NCI-H2227 treated with DMSO at 0.1 percent for 48 hours (cell line): ENCODE results near the gene FOXJ3.

Experiments
- DNase-seq: peaks from one replicate; lab custom pipeline; 2025; lab: John Stamatoyannopoulos, UW

Gene FOXJ3

DNA sequence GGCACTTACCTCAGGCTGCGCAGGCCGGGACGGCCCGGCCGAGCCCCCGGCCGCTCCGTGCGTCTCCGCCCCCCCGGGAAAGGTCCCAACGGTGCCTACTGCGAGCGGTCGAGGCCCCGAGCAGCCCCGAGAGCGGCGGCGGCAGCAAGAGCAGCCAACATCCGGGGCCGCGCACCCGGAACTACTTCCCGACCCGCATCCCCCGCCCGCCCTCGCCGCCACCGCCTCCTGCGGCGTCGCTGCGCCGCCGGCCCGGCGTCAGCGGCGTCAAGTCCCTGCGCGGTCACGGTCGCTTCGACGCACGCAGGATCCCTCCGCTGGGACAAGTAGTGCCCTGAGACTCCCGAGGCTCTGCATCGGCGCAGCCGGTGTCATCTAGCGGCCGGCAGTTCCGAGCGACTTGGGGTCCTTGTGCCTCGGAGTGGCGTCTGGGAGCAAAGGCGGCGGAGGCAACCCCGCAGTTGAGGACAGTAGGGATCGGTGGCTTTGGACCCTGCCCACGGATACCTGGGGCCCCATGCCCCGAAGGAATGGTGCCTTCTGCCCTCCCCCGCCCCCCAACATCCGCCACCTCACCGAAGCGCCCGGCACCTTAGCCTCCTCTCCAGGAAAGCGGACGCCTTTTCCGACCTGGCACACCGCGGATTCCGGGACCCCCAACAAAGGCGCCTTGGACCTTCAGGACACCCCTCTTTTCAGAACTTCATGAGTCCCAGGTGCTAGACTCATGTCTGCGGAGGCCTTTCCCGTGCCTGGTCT is at the start of gene FOXJ3:
TSS of gene FOXJ3 (minus strand) at position 186 of the 759 bp plus-strand sequence. CDS start 24,142 bp downstream, outside the sequence.
- peak; percentile 85 for DNase-seq

DNA sequence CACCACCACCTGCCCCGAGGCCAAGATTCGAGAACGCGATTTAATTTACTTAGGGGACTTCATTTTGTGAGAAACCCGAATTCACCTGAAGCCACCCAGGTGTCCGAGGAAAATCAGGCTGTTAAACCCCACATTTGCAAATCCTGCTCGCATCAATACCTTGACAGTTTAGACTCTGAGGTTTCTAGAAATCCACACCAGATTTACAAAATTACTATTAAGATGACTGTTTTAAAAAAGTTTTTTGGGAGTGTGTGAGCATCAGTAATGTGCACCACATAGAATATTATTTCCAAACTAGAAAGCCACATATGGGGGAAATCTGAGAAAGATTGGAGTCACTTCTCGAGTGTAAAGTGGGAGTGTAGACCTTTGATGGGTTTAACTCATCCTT is 46.2 kb upstream of the FOXJ3 start:
- DNase-seq: no peak

DNA sequence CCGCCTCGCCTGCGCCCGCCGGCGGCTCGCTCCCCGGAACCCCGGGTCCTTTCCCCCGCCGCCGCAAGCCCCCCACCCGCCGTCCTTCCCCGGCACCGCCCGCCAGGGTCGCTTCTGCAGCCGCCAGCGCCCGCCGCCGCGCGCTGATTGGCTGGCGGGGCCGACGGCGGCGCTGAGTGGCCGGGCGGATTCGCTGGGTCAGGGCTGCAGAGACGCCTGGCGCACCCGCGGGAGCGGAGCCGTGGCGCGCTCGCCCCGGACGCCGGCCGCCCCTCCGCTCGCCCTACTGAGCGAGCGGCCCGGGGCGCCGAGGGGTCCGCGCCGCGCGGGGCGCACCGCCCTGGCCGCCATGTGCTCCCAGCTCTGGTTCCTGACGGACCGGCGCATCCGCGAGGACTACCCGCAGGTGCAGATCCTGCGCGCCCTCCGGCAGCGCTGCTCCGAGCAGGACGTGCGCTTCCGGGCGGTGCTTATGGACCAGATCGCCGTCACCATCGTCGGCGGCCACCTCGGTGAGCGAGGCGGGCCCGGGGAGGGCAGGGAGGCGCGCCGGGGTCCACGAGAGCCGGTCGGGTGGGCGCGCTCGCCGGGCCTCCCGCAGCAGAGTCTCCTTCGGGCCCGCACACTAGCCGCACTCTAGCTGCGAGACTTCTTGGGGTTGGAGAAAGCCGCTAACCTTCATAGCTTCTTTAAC is 45.7 kb upstream of the FOXJ3 start, which contains the start of gene RIMKLA:
TSS of gene RIMKLA (plus strand) at position 207 of the 694 bp plus-strand sequence. CDS start at position 350, 143 bp downstream.
- peak; percentile 65 for DNase-seq

GRCh38 chr1:42379794-42380585 is 45.0 kb upstream of the FOXJ3 start:
- DNase-seq: peak; percentile 65

GRCh38 chr1:42372796-42373195 is 37.8 kb upstream of the FOXJ3 start:
- DNase-seq: no peak

GRCh38 chr1:42370876-42371549 is 36.0 kb upstream of the FOXJ3 start:
- DNase-seq: no peak

DNA sequence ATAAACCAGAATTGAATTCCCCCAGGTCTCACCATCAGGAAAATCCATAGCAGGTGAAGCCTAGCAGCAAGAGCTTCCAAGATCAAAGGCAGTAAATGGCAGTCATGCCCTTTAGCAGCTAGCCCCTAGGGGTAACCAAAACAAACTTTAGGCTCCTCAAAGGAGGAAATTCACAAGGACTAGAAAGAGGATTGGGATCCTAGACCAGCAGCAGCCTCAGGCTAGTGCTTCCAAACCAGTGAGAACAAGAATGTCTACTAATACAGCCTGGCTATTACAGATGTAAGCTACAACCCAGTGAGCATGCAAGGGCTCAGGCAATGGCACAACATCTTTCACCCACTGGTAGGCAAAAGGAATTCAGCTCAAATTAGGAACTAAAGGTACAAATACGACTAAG is 34.4 kb upstream of the FOXJ3 start:
- no peak for DNase-seq

- no peak for DNase-seq
These were observed 33.2 kb upstream of the FOXJ3 start for GRCh38 chr1:42368096-42368795.

- DNase-seq: no peak
These were observed 30.1 kb upstream of the FOXJ3 start for GRCh38 chr1:42365118-42365517.

- DNase-seq: no peak
These were observed 29.5 kb upstream of the FOXJ3 start for GRCh38 chr1:42364542-42364941.

GRCh38 chr1:42364089-42364488 is 29.1 kb upstream of the FOXJ3 start:
- DNase-seq: no peak

- no peak for DNase-seq
These were observed 24.4 kb upstream of the FOXJ3 start for GRCh38 chr1:42359466-42359865.

- no peak for DNase-seq
These were observed 23.8 kb upstream of the FOXJ3 start for GRCh38 chr1:42358791-42359190.

DNA sequence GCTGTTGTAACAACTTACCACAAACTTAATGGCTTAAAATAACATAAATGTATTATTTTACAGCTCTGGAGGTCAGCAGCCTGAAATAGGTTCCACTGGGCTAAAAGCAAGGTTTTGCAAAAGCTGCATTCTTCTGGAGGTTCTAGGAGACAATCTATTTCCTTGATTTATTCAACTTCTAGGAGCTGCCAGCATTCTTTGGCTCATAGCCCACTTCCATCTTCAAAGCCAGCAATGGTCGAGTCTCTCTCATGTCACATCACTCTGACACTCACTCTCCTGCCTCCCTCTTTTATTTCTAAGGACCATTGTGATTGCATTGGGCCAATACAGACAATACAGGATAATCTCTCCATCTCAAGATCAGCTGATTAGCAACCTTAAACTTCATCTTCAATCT is 15.1 kb upstream of the FOXJ3 start:
- no peak for DNase-seq

DNA sequence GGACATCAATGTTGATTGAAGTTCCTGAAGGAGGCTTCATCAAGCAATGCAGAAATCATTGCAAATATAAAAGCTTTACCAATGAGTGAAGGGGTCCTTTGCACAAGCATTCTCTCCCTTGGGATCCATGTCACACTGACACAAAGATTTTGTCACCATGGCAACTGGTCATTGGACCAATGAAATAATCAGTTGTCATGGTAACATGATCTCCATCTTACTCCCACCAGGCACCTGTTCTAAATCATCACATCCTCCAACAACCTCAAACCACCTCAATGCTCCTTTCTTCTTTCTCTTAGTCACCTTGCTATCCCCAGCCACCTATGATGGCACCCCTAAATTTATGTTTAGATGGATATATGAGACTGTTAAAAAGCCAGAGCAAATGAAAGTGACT is 13.5 kb upstream of the FOXJ3 start:
- DNase-seq: no peak

- DNase-seq: no peak
These were observed 8.0 kb upstream of the FOXJ3 start for GRCh38 chr1:42343049-42343448.

GRCh38 chr1:42340901-42341300 is 5.9 kb upstream of the FOXJ3 start:
- DNase-seq: no peak

DNA sequence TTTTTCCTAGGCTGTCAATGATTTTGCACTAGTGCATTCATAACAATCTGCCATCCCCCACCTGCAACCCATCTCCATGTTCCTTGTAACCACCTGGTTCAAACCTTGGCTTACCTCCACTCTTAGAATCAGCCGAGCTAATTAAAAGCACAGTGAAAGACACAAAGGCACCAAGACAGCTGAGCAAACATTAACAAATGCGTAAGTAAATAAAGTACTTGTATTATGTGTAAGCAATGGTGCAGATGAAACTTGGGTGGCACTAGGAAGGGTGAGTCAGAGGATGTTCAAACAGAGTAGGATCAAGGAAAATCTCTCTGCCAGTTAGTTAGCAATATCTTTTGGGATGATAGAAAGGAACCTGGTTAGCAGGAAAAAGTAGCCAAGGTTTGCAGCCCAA is 5.1 kb upstream of the FOXJ3 start:
- DNase-seq: no peak

DNA sequence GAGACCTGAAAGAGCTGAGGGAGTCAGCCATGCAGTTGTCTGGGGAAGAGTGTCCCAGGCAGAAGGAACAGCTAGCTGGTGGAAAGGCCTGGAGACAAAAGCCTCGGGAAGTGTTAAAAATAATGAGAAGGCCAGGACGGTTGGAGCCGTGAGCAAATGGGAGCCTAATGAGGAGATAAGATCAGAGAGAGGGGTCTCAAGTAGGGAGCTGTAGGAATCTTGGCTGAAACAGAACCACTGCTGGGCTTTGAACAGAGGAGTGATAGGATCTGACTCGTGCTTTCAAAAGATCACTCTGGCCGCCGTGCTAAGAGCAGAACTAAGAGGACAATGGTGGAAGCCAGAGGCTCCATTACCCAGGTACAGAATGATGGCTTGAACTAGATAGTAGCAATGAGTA is 1.9 kb upstream of the FOXJ3 start:
- DNase-seq: no peak

GRCh38 chr1:42335809-42336518 is 929 bp upstream of the FOXJ3 start:
- DNase-seq: no peak
